Progenitor cell of endocrine pancreas (in vitro differentiated cells): ENCODE data around the gene CD28. TPM values are rescaled to one million over a fixed set of nuclear protein-coding genes. Genes with fewer than 3 reads are reported as not detected.
"Not testable (repeated sequence)": the region's sequence is repeated elsewhere in the genome, so short reads cannot be mapped to it uniquely, and the experiment has no call there.

Source experiments
- DNase-seq: peaks from one replicate; pipeline ENCODE4 v3.0.0; 2021; ENCODE audit warnings: low spot score; ENCODE audit not compliant: unreplicated experiment
- H3K27ac Mint-ChIP-seq: 2 replicates; pipeline ENCODE4 v1.8.0; 2021; ENCODE audit warnings: mild to moderate bottlenecking, moderate library complexity, mixed read lengths
- H3K27me3 Mint-ChIP-seq: 2 replicates; pipeline ENCODE4 v1.8.0; 2021; ENCODE audit warnings: mixed read lengths
- H3K36me3 Mint-ChIP-seq: 2 replicates; pipeline ENCODE4 v1.8.0; 2022; ENCODE audit warnings: mixed read lengths; ENCODE audit not compliant: insufficient read depth
- H3K4me1 Mint-ChIP-seq: 2 replicates; pipeline ENCODE4 v1.8.0; 2021; ENCODE audit warnings: low read depth, mixed read lengths
- H3K4me3 Mint-ChIP-seq: 2 replicates; pipeline ENCODE4 v1.8.0; 2021; ENCODE audit warnings: low read depth, mild to moderate bottlenecking, moderate library complexity, mixed read lengths
- H3K9me3 Mint-ChIP-seq: 2 replicates; pipeline ENCODE4 v1.8.0; 2021; ENCODE audit warnings: low read depth, mixed read lengths
- CTCF ChIP-seq: fragments of 200-600 bp; sonication (generic); IDR thresholded peaks from one replicate; pipeline ENCODE4 v1.5.0; 2021; ENCODE audit warnings: antibody characterized with exemption, mild to moderate bottlenecking; ENCODE audit not compliant: unreplicated experiment
- total RNA-seq: library from RNA; stranded (reverse); gene quantifications from 2 replicates; pipeline ENCODE4 v1.2.1, GENCODE V29; 2021

CD28 gene
- total RNA-seq, 1 donor from 2014 or later = not detected

- no peak overlapping the region for H3K27ac Mint-ChIP-seq
- H3K4me1 Mint-ChIP-seq = no peaks in the 10 kb centered on the region
- TF ChIP-seq CTCF = no peak
- H3K36me3 Mint-ChIP-seq = no peaks in the 10 kb centered on the region
- H3K4me3 Mint-ChIP-seq = no peak overlapping the region
- H3K27me3 Mint-ChIP-seq = no peaks in the 10 kb centered on the region
- no peak for DNase-seq
- H3K9me3 Mint-ChIP-seq = no peaks in the 10 kb centered on the region
These were observed 70.6 kb downstream of the CD28 start for GRCh38 chr2:203777030-203777429.

GRCh38 chr2:203779477-203780073 is 73.1 kb downstream of the CD28 start:
- DNase-seq, H3K4me1 Mint-ChIP-seq, H3K4me3 Mint-ChIP-seq, H3K36me3 Mint-ChIP-seq, H3K27me3 Mint-ChIP-seq, H3K27ac Mint-ChIP-seq, H3K9me3 Mint-ChIP-seq: not testable (repeated sequence)

GRCh38 chr2:203780231-203780630 is 73.8 kb downstream of the CD28 start:
- Mint-ChIP-seq H3K27ac (no peak overlapping the region), H3K4me3 (no peak overlapping the region), H3K4me1 (no peaks in the 10 kb centered on the region), H3K9me3 (no peaks in the 10 kb centered on the region), H3K27me3 (no peaks in the 10 kb centered on the region), H3K36me3 (no peaks in the 10 kb centered on the region)
- no peak for TF ChIP-seq CTCF
- DNase-seq = no peak

GRCh38 chr2:203781151-203781550 is 74.7 kb downstream of the CD28 start:
- no peak for DNase-seq
- Mint-ChIP-seq H3K27me3 (no peaks in the 10 kb centered on the region), H3K4me1 (no peaks in the 10 kb centered on the region), H3K36me3 (no peaks in the 10 kb centered on the region), H3K9me3 (no peaks in the 10 kb centered on the region), H3K4me3 (no peak overlapping the region), H3K27ac (no peak overlapping the region)
- no peak for TF ChIP-seq CTCF

- no peaks in the 10 kb centered on the region for H3K36me3 Mint-ChIP-seq
- no peaks in the 10 kb centered on the region for H3K27me3 Mint-ChIP-seq
- no peak overlapping the region for H3K4me3 Mint-ChIP-seq
- no peaks in the 10 kb centered on the region for H3K9me3 Mint-ChIP-seq
- peak; percentile 20 for DNase-seq
- no peaks in the 10 kb centered on the region for H3K4me1 Mint-ChIP-seq
- peak; percentile 75 for TF ChIP-seq CTCF
- no peak overlapping the region for H3K27ac Mint-ChIP-seq
These were observed 76.0 kb downstream of the CD28 start for GRCh38 chr2:203782262-203782976.
